ENCODE measurements around the gene PRR19.
A peak's percentile ranks its signal among the peaks of the same experiment; 100 is the strongest.
"Not testable (repeated sequence)": the region's sequence is repeated elsewhere in the genome, so short reads cannot be mapped to it uniquely, and the experiment has no call there.

PRR19 gene

GRCh38 chr19:42301646-42302203 lies at the start of gene PRR19:
PRR19 (plus strand) TSS chr19:42302132; CDS start chr19:42309585, 7,453 bp downstream.
- no peak for DNase-seq (ENCODE audit: low read depth)

- peak; percentile 80 for DNase-seq (ENCODE audit: low read depth)
These were observed 49.3 kb upstream of the PRR19 start for GRCh38 chr19:42252365-42253244.

- DNase-seq (ENCODE audit: low read depth) = no peak
These were observed 48.5 kb upstream of the PRR19 start for GRCh38 chr19:42253245-42254088.

GRCh38 chr19:42254089-42254849 lies 47.7 kb upstream of the PRR19 start:
- DNase-seq (ENCODE audit: low read depth) = peak; percentile 61

GRCh38 chr19:42254850-42255765 lies 46.8 kb upstream of the PRR19 start, which contains the start of gene ERF:
ERF (minus strand) TSS chr19:42255128; CDS start chr19:42254999, 129 bp downstream.
- DNase-seq (ENCODE audit: low read depth) = peak; percentile 90

GRCh38 chr19:42255766-42256745 lies 45.9 kb upstream of the PRR19 start:
- peak; percentile 62 for DNase-seq (ENCODE audit: low read depth)

GRCh38 chr19:42257842-42258241 lies 44.1 kb upstream of the PRR19 start:
- DNase-seq (ENCODE audit: low read depth) = not testable (repeated sequence)

GRCh38 chr19:42261763-42262162 lies 40.2 kb upstream of the PRR19 start:
- DNase-seq (ENCODE audit: low read depth) = no peak

GRCh38 chr19:42266105-42266504 lies 35.8 kb upstream of the PRR19 start:
- not testable (repeated sequence) for DNase-seq (ENCODE audit: low read depth)

- not testable (repeated sequence) for DNase-seq (ENCODE audit: low read depth)
These were observed 34.9 kb upstream of the PRR19 start for GRCh38 chr19:42266928-42267603.

GRCh38 chr19:42267644-42268141 lies 34.2 kb upstream of the PRR19 start:
- DNase-seq (ENCODE audit: low read depth) = peak; percentile 48

- DNase-seq (ENCODE audit: low read depth) = peak; percentile 99
These were observed 33.7 kb upstream of the PRR19 start for GRCh38 chr19:42268142-42268703.

- DNase-seq (ENCODE audit: low read depth) = peak; percentile 100
These were observed 33.0 kb upstream of the PRR19 start, which contains the start of gene CIC for GRCh38 chr19:42268704-42269477. CIC (plus strand) TSS chr19:42269252; CDS start chr19:42271784, 2,532 bp downstream.

- DNase-seq (ENCODE audit: low read depth) = no peak
These were observed 32.2 kb upstream of the PRR19 start for GRCh38 chr19:42269478-42270345.

- DNase-seq (ENCODE audit: low read depth) = peak; percentile 66
These were observed 31.4 kb upstream of the PRR19 start for GRCh38 chr19:42270346-42271044.

- no peak for DNase-seq (ENCODE audit: low read depth)
These were observed 30.9 kb upstream of the PRR19 start for GRCh38 chr19:42271045-42271419.
